ENCODE results near the gene SBF2.

GRCh38 chr11:10114593-10115404, 179.2 kb downstream of the SBF2 start:
- no peak for TF ChIP-seq CTCF (IDR thresholded peaks at IDR 0.05)
- no peak for TF ChIP-seq EZH2 (IDR thresholded peaks at IDR 0.05; ENCODE audit: borderline replicate concordance, insufficient read depth, low read depth, low read length, poor library complexity, severe bottlenecking)

Data from B cell (primary cell).